WTC11 (cell line): ENCODE data around the gene KRTAP10-3. TPM values are rescaled to one million over a fixed set of nuclear protein-coding genes. Genes with fewer than 3 reads are reported as not detected.

Experiments
- ATAC-seq: fragments of 200-7000 bp; cut with Tn5 transposase; 2 replicates; pipeline ENCODE4 v1.10.0; 2021; ENCODE audit warnings: mild to moderate bottlenecking, moderate library complexity
- CTCF ChIA-PET: fragments of 300-600 bp; sonication (Branson Sonifier 250); formaldehyde crosslinking; loops from one replicate; lab custom pipeline; 2021; ENCODE audit warnings: antibody characterized with exemption; lab: Charles Lee
- POLR2A ChIA-PET: fragments of 350-600 bp; sonication (Branson Sonifier 250); formaldehyde crosslinking; loops from one replicate; lab custom pipeline; 2021; ENCODE audit warnings: antibody characterized with exemption; lab: Charles Lee
- DNase-seq: peaks from one replicate; pipeline ENCODE4 v3.0.0; 2021; ENCODE audit warnings: low spot score
- H3K27ac Mint-ChIP-seq: 2 replicates; pipeline ENCODE4 v1.8.0; 2021; ENCODE audit warnings: mixed read lengths
- H3K27me3 Mint-ChIP-seq: 2 replicates; pipeline ENCODE4 v1.8.0; 2021; ENCODE audit warnings: low read depth, mild to moderate bottlenecking, moderate library complexity, mixed read lengths
- H3K36me3 Mint-ChIP-seq: 2 replicates; pipeline ENCODE4 v1.8.0; 2021; ENCODE audit warnings: mixed read lengths
- H3K4me1 Mint-ChIP-seq: 2 replicates; pipeline ENCODE4 v1.8.0; 2022; ENCODE audit warnings: mixed read lengths
- H3K4me3 Mint-ChIP-seq: 2 replicates; pipeline ENCODE4 v1.8.0; 2021; ENCODE audit warnings: mild to moderate bottlenecking, moderate library complexity, mixed read lengths
- H3K9me3 Mint-ChIP-seq: 2 replicates; pipeline ENCODE4 v1.8.0; 2021; ENCODE audit warnings: mixed read lengths
- ARID4B ChIP-seq: sonication (generic); formaldehyde crosslinking; IDR thresholded peaks from 2 replicates; pipeline ENCODE4 v1.8.0; 2023; ENCODE audit warnings: missing genetic modification reagents, mild to moderate bottlenecking, borderline replicate concordance
- ATF3 ChIP-seq: sonication (generic); formaldehyde crosslinking; conservative IDR thresholded peaks from 2 replicates; pipeline ENCODE4 v1.8.1; 2022; ENCODE audit warnings: mild to moderate bottlenecking, missing genetic modification reagents
- ELF4 ChIP-seq: sonication (generic); formaldehyde crosslinking; IDR thresholded peaks from 2 replicates; pipeline ENCODE4 v1.8.1; 2022; ENCODE audit warnings: low read depth, mild to moderate bottlenecking, moderate library complexity, missing genetic modification reagents
- FOXK1 ChIP-seq: sonication (generic); formaldehyde crosslinking; IDR thresholded peaks from 2 replicates; pipeline ENCODE4 v1.8.0; 2022; ENCODE audit warnings: mild to moderate bottlenecking, moderate library complexity, missing genetic modification reagents
- FOXP1 ChIP-seq: sonication (generic); formaldehyde crosslinking; IDR thresholded peaks from 2 replicates; pipeline ENCODE4 v1.8.0; 2022; ENCODE audit warnings: missing genetic modification reagents, mild to moderate bottlenecking, moderate library complexity, borderline replicate concordance
- IRF1 ChIP-seq: sonication (generic); formaldehyde crosslinking; IDR thresholded peaks from 2 replicates; pipeline ENCODE4 v1.8.0; 2023; ENCODE audit warnings: missing genetic modification reagents
- MAX ChIP-seq: sonication (generic); formaldehyde crosslinking; IDR thresholded peaks from 2 replicates; pipeline ENCODE4 v1.8.0; 2022; ENCODE audit warnings: mild to moderate bottlenecking, missing genetic modification reagents
- MLX ChIP-seq: sonication (generic); formaldehyde crosslinking; IDR thresholded peaks from 2 replicates; pipeline ENCODE4 v1.8.1; 2023; ENCODE audit warnings: mild to moderate bottlenecking, missing genetic modification reagents, moderate library complexity
- PREB ChIP-seq: sonication (generic); formaldehyde crosslinking; IDR thresholded peaks from 2 replicates; pipeline ENCODE4 v1.8.1; 2022; ENCODE audit warnings: mild to moderate bottlenecking, missing genetic modification reagents, moderate library complexity, borderline replicate concordance
- RORB ChIP-seq: fragments of 250-450 bp; sonication (Bioruptor Pico); IDR thresholded peaks from 2 replicates; pipeline ENCODE4 v1.9.0; 2021; ENCODE audit warnings: mild to moderate bottlenecking
- SMAD3 ChIP-seq: sonication (generic); formaldehyde crosslinking; IDR thresholded peaks from 2 replicates; pipeline ENCODE4 v1.8.0; 2022; ENCODE audit warnings: missing genetic modification reagents, mild to moderate bottlenecking, borderline replicate concordance
- SMAD4 ChIP-seq: sonication (generic); formaldehyde crosslinking; IDR thresholded peaks from 2 replicates; pipeline ENCODE4 v1.8.0; 2022; ENCODE audit warnings: mild to moderate bottlenecking, missing genetic modification reagents
- SOX15 ChIP-seq: fragments of 250-450 bp; sonication (Bioruptor Pico); IDR thresholded peaks from 2 replicates; pipeline ENCODE4 v1.9.0; 2021; ENCODE audit warnings: mild to moderate bottlenecking
- SP1 ChIP-seq: sonication (generic); formaldehyde crosslinking; conservative IDR thresholded peaks from 2 replicates; pipeline ENCODE4 v1.8.1; 2022; ENCODE audit warnings: missing genetic modification reagents
- USF1 ChIP-seq: sonication (generic); formaldehyde crosslinking; IDR thresholded peaks from 2 replicates; pipeline ENCODE4 v1.8.0; 2022; ENCODE audit warnings: mild to moderate bottlenecking, missing genetic modification reagents
- ZNF232 ChIP-seq: sonication (generic); formaldehyde crosslinking; IDR thresholded peaks from 2 replicates; pipeline ENCODE4 v1.8.0; 2022; ENCODE audit warnings: mild to moderate bottlenecking, missing genetic modification reagents
- ZNF263 ChIP-seq: sonication (generic); formaldehyde crosslinking; IDR thresholded peaks from 2 replicates; pipeline ENCODE4 v1.8.1; 2022; ENCODE audit warnings: low read depth, mild to moderate bottlenecking, moderate library complexity, missing genetic modification reagents
- ZNF671 ChIP-seq: fragments of 250-450 bp; sonication (Bioruptor Pico); IDR thresholded peaks from 2 replicates; pipeline ENCODE4 v1.8.0; 2021; ENCODE audit warnings: mild to moderate bottlenecking
- total RNA-seq: library from RNA; stranded (reverse); gene quantifications from 3 replicates; pipeline ENCODE4 v1.2.3, GENCODE V29; 2021

KRTAP10-3 gene
- total RNA-seq, 1 experiment from 2014 or later: not detected

- Mint-ChIP-seq H3K27ac (0 out of 2 replicates have a peak overlapping the region, but pooled peaks have one; percentile 38), H3K36me3 (no peaks in the 10 kb centered on the region), H3K4me3 (no peak overlapping the region), H3K4me1 (peaks cover 54% of the 10 kb centered on the region), H3K9me3 (0 out of 2 replicates have a peak, but pooled peaks cover 2% of the 10 kb centered on the region), H3K27me3 (no peaks in the 10 kb centered on the region)
- ChIA-PET CTCF (interaction anchor here (1.0 to 1.2 kb wide), 4 partner anchors 40 to 241 kb away, joined by 3 to 4 read pairs (median 3); partner anchors contain the start of gene KRTAP10-6), POLR2A (interaction anchor here (0.6 kb wide), 1 partner anchor 42 kb away, joined by 4 read pairs; no protein-coding TSS in a partner anchor)
- ATAC-seq (no peak), DNase-seq (no peak)
- TF ChIP-seq ZNF671 (CRISPR knock-in tag) (no peak), ZNF232 (CRISPR knock-in tag) (0 out of 2 replicates have a peak, but pooled peaks have one; percentile 27), SMAD3 (CRISPR knock-in tag) (no peak), PREB (CRISPR knock-in tag) (no peak), MAX (CRISPR knock-in tag) (peak; percentile 88), USF1 (CRISPR knock-in tag) (peak; percentile 52; the same call in 1 of the 2 replicates), SMAD4 (0 out of 2 replicates have a peak, but pooled peaks have one; percentile 32), IRF1 (CRISPR knock-in tag) (no peak), ATF3 (CRISPR knock-in tag) (no peak), RORB (CRISPR knock-in tag) (no peak), ELF4 (CRISPR knock-in tag) (no peak), SP1 (CRISPR knock-in tag) (no peak), ARID4B (no peak), FOXK1 (CRISPR knock-in tag) (0 out of 2 replicates have a peak, but pooled peaks have one; percentile 38), ZNF263 (CRISPR knock-in tag) (no peak), SOX15 (CRISPR knock-in tag) (no peak), MLX (CRISPR knock-in tag) (no peak), FOXP1 (CRISPR knock-in tag) (peak; percentile 50; the same call in 1 of the 2 replicates)
These were observed 5.9 kb downstream of the KRTAP10-3 start for GRCh38 chr21:44552681-44553080.
